ENCODE data around the gene EYA3.

The EYA3 gene

GRCh38 chr1:28046716-28047115, 41.7 kb downstream of the EYA3 start:
- no peak for DNase-seq (ENCODE audit: low spot score)
- no peak for TF ChIP-seq CTCF (IDR thresholded peaks at IDR 0.05; ENCODE audit: extremely low read depth, insufficient read depth, missing control alignments)
- in situ Hi-C loops (cut with MboI; ENCODE audit: low pct_unique_long_range_greater_than_20kb, low sequenced_read_pairs, unreplicated experiment) = no loop called here

GRCh38 chr1:28045777-28046176, 42.6 kb downstream of the EYA3 start:
- DNase-seq (ENCODE audit: low spot score) = no peak
- in situ Hi-C loops (cut with MboI; ENCODE audit: low pct_unique_long_range_greater_than_20kb, low sequenced_read_pairs, unreplicated experiment) = no loop called here
- TF ChIP-seq CTCF (IDR thresholded peaks at IDR 0.05; ENCODE audit: extremely low read depth, insufficient read depth, missing control alignments) = no peak

- in situ Hi-C loops (cut with MboI; ENCODE audit: low pct_unique_long_range_greater_than_20kb, low sequenced_read_pairs, unreplicated experiment) = no loop called here
- no peak for DNase-seq (ENCODE audit: low spot score)
- no peak for TF ChIP-seq CTCF (IDR thresholded peaks at IDR 0.05; ENCODE audit: extremely low read depth, insufficient read depth, missing control alignments)
Measured at GRCh38 chr1:28044399-28044798, 44.0 kb downstream of the EYA3 start.

- in situ Hi-C loops (cut with MboI; ENCODE audit: low pct_unique_long_range_greater_than_20kb, low sequenced_read_pairs, unreplicated experiment) = no loop called here
- DNase-seq (ENCODE audit: low spot score) = no peak
- no peak for TF ChIP-seq CTCF (IDR thresholded peaks at IDR 0.05; ENCODE audit: extremely low read depth, insufficient read depth, missing control alignments)
Measured at GRCh38 chr1:28039341-28039740, 49.1 kb downstream of the EYA3 start.

GRCh38 chr1:28037946-28038345, 50.5 kb downstream of the EYA3 start:
- no peak for DNase-seq (ENCODE audit: low spot score)
- no peak for TF ChIP-seq CTCF (IDR thresholded peaks at IDR 0.05; ENCODE audit: extremely low read depth, insufficient read depth, missing control alignments)
- in situ Hi-C loops (cut with MboI; ENCODE audit: low pct_unique_long_range_greater_than_20kb, low sequenced_read_pairs, unreplicated experiment) = no loop called here

- TF ChIP-seq CTCF (IDR thresholded peaks at IDR 0.05; ENCODE audit: extremely low read depth, insufficient read depth, missing control alignments) = no peak
- no peak for DNase-seq (ENCODE audit: low spot score)
- in situ Hi-C loops (cut with MboI; ENCODE audit: low pct_unique_long_range_greater_than_20kb, low sequenced_read_pairs, unreplicated experiment) = no loop called here
Measured at GRCh38 chr1:28037206-28037605, 51.2 kb downstream of the EYA3 start.

- TF ChIP-seq CTCF (IDR thresholded peaks at IDR 0.05; ENCODE audit: extremely low read depth, insufficient read depth, missing control alignments) = no peak
- in situ Hi-C loops (cut with MboI; ENCODE audit: low pct_unique_long_range_greater_than_20kb, low sequenced_read_pairs, unreplicated experiment) = no loop called here
- DNase-seq (ENCODE audit: low spot score) = no peak
Measured at GRCh38 chr1:28036431-28036830, 52.0 kb downstream of the EYA3 start.
